GM12892 (cell line): ENCODE data around the gene PNCK.

Source experiments
- POLR2A ChIP-seq: IDR thresholded peaks from 2 replicates; pipeline ENCODE4 v1.6.1; 2011; ENCODE audit warnings: low read depth, low read length, control low read depth
- POLR2AphosphoS5 ChIP-seq: IDR thresholded peaks from 2 replicates; pipeline ENCODE4 v1.6.1; 2011; ENCODE audit warnings: low read depth, low read length, control low read depth
- TAF1 ChIP-seq: IDR thresholded peaks from 2 replicates; pipeline ENCODE4 v1.6.1; 2011; ENCODE audit warnings: low read depth, mild to moderate bottlenecking, control low read depth, low read length, borderline replicate concordance

- TF ChIP-seq POLR2A (no peak), POLR2AphosphoS5 (no peak), TAF1 (no peak)
Measured at GRCh38 chrX:153636716-153637115, 36.9 kb downstream of the PNCK start.
